ENCODE results near the gene LOC101059915.

LOC101059915 gene

DNA sequence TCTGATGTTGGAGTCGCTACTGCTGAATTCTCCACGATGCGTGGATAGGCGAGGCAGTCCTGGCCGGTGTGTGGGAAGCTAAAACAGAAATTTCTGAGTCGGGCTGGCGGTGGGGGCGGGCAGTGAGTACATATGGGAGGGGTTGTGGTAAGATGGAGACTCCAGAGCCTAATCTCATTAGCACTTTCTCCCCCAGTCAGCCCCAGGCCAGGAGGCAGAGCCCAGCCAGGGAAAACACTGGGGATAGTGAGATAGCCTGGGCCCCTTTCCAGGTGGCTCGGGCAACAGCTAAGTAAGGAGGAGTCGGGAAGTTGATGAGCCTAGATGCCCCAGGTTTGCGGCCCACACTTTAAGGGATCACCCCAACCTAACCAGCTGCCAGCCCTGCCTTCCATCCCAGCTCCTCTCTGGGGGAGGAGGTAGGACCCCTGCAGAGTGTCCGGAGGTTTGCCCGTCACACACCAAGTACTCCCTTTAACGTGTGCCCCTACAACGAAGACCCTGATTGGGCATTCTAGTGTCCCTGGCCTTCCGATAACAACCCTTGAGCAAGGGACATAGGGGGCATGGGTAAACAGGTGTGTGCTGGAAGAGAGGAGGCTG lies 2.4 kb upstream of the LOC101059915 start:
- H3K9me3 ChIP-seq = no peaks in the 10 kb centered on the region
- TF ChIP-seq, protein P1, sequence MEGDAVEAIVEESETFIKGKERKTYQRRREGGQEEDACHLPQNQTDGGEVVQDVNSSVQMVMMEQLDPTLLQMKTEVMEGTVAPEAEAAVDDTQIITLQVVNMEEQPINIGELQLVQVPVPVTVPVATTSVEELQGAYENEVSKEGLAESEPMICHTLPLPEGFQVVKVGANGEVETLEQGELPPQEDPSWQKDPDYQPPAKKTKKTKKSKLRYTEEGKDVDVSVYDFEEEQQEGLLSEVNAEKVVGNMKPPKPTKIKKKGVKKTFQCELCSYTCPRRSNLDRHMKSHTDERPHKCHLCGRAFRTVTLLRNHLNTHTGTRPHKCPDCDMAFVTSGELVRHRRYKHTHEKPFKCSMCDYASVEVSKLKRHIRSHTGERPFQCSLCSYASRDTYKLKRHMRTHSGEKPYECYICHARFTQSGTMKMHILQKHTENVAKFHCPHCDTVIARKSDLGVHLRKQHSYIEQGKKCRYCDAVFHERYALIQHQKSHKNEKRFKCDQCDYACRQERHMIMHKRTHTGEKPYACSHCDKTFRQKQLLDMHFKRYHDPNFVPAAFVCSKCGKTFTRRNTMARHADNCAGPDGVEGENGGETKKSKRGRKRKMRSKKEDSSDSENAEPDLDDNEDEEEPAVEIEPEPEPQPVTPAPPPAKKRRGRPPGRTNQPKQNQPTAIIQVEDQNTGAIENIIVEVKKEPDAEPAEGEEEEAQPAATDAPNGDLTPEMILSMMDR (IDR thresholded peaks at IDR 0.05) = no peak
- H3K36me3 ChIP-seq = no peaks in the 10 kb centered on the region
- H3K4me3 ChIP-seq = no peak overlapping the region
- no peak for DNase-seq
- H3K27me3 ChIP-seq (ENCODE audit: low read depth) = no peaks in the 10 kb centered on the region
- no peak for ATAC-seq
- intact Hi-C loops (cut with DNase I) = no loop called here
- no peaks in the 10 kb centered on the region for H3K4me1 ChIP-seq
- no peak overlapping the region for H3K27ac ChIP-seq

GRCh38 chrX:71665747-71666146 lies 1.6 kb upstream of the LOC101059915 start:
- Histone ChIP-seq H3K27me3 (ENCODE audit: low read depth) (no peaks in the 10 kb centered on the region), H3K9me3 (no peaks in the 10 kb centered on the region), H3K36me3 (no peaks in the 10 kb centered on the region), H3K4me1 (no peaks in the 10 kb centered on the region), H3K4me3 (no peak overlapping the region), H3K27ac (no peak overlapping the region)
- TF ChIP-seq, protein P1 (IDR thresholded peaks at IDR 0.05) = no peak
- DNase-seq = no peak
- intact Hi-C loops (cut with DNase I) = no loop called here
- ATAC-seq = no peak

GRCh38 chrX:71666240-71667223 lies 814 bp upstream of the LOC101059915 start:
- Histone ChIP-seq H3K36me3 (no peaks in the 10 kb centered on the region), H3K27ac (no peak overlapping the region), H3K27me3 (ENCODE audit: low read depth) (no peaks in the 10 kb centered on the region), H3K4me1 (no peaks in the 10 kb centered on the region), H3K9me3 (no peaks in the 10 kb centered on the region), H3K4me3 (no peak overlapping the region)
- DNase-seq (no peak), ATAC-seq (no peak)
- intact Hi-C loops (cut with DNase I) = no loop called here
- TF ChIP-seq, protein P1 (IDR thresholded peaks at IDR 0.05) = no peak

- Histone ChIP-seq H3K4me1 (no peaks in the 10 kb centered on the region), H3K27me3 (ENCODE audit: low read depth) (no peaks in the 10 kb centered on the region), H3K4me3 (no peak overlapping the region), H3K9me3 (no peaks in the 10 kb centered on the region), H3K36me3 (no peaks in the 10 kb centered on the region), H3K27ac (no peak overlapping the region)
- ATAC-seq = no peak
- DNase-seq = no peak
- intact Hi-C loops (cut with DNase I) = no loop called here
- TF ChIP-seq, protein P1 (IDR thresholded peaks at IDR 0.05) = no peak
These were observed 876 bp downstream of the LOC101059915 start for GRCh38 chrX:71668248-71668595.

GRCh38 chrX:71669492-71669891 lies 2.1 kb downstream of the LOC101059915 start:
- H3K36me3 ChIP-seq = no peaks in the 10 kb centered on the region
- H3K27ac ChIP-seq = no peak overlapping the region
- no peak overlapping the region for H3K4me3 ChIP-seq
- DNase-seq = no peak
- intact Hi-C loops (cut with DNase I) = no loop called here
- no peaks in the 10 kb centered on the region for H3K9me3 ChIP-seq
- no peaks in the 10 kb centered on the region for H3K4me1 ChIP-seq
- ATAC-seq = no peak
- TF ChIP-seq, protein P1 (IDR thresholded peaks at IDR 0.05) = no peak
- no peaks in the 10 kb centered on the region for H3K27me3 ChIP-seq (ENCODE audit: low read depth)

All from lower lobe of right lung (tissue), 2 donors.